ENCODE measurements around the gene NRCAM.

DNA sequence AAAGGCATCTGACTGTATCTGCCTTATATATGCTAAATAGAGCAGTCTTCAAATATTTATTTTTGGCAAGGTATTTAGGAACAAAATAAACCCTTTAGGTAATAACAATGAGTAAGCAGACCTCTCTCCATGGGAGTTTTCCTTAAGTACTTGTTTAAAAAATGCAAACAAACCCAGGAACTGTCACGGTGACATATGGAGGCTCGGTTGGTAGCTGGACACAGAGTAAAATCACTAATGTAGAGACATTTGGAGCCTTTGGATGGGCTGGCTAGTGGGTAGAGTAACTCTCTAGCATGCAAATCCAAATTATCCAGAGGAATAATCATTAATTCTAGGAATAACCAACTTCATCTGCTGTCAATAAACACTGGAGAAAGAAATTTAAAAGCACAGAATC lies 254.5 kb downstream of the NRCAM start:
- TF ChIP-seq POLR2A (IDR thresholded peaks at IDR 0.05; ENCODE audit: low read depth, low read length) (no peak), POU2F2 (IDR thresholded peaks at IDR 0.05; ENCODE audit: low read depth, low read length) (no peak), POLR2AphosphoS5 (IDR thresholded peaks at IDR 0.05; ENCODE audit: low read depth, low read length) (no peak), TAF1 (IDR thresholded peaks at IDR 0.05; ENCODE audit: low read depth, low read length) (no peak), PAX5 (IDR thresholded peaks at IDR 0.05; ENCODE audit: insufficient read depth, low read length, severe bottlenecking) (no peak), SPI1 (IDR thresholded peaks at IDR 0.05; ENCODE audit: low read depth, low read length) (no peak)

All from GM12891 (cell line).